Measurements from ENCODE around the gene LIMS1. TPM values are rescaled to one million over a fixed set of nuclear protein-coding genes. Genes with fewer than 3 reads are reported as not detected.
"Not testable (repeated sequence)": the region's sequence is repeated elsewhere in the genome, so short reads cannot be mapped to it uniquely, and the experiment has no call there.

Gene LIMS1
- total RNA-seq, 1 experiment from 2014 or later = 56.2 TPM

DNA sequence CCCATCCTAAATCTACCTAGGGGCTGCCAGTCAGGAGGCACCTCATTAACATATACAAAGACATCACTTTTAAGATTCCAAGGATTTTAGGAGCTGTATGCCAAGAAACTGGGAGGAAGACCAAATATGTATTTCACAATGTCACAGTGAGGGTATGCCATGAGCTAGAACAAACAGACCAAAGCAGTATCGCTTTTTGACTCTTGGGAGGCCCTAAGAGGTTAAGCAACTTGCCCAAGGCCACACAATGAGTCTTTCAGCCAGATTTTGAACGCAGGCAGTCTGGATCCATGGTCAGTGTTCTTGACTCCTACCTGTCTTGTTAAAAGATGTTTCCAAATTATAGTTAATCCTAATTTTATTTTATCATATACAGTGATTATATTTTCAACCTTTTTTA lies 132.9 kb downstream of the LIMS1 start:
- CTCF ChIA-PET; H2AFZ ChIP-seq (ENCODE audit: low read depth, low read length, poor library complexity, severe bottlenecking); H4K20me1 ChIP-seq (ENCODE audit: insufficient read depth); BruUV-seq (replicated peaks); H3K79me2 ChIP-seq (ENCODE audit: insufficient read depth, low read length); H3K4me1 ChIP-seq (ENCODE audit: control insufficient read depth in 1 of 2, insufficient read depth in 2 of 2, low read length in 2 of 2); intact Hi-C loops (cut with micrococcal nuclease); H3K4me3 ChIP-seq (replicated peaks in 1 of 2; ENCODE audit: low read depth in 1 of 2, low read length in 2 of 2); H3K9me3 ChIP-seq (ENCODE audit: control insufficient read depth in 1 of 2, insufficient read depth in 1 of 2, low read depth in 1 of 2, low read length in 2 of 2); H3K4me2 ChIP-seq (ENCODE audit: low read length); H3K27ac ChIP-seq (ENCODE audit: low read depth, low read length); H3K36me3 ChIP-seq (ENCODE audit: control insufficient read depth in 1 of 2, insufficient read depth in 2 of 2, low read length in 2 of 2); DNase-seq (ENCODE audit: low read depth, low spot score); RAD21 ChIA-PET (ENCODE audit: low non-redundant PET in 1 of 2, low total read pairs in 2 of 2, uncharacterized antibody in 2 of 2, unreplicated experiment in 2 of 2); POLR2A ChIA-PET; ATAC-seq; H3K9ac ChIP-seq (ENCODE audit: low read length); H3K9me2 ChIP-seq (ENCODE audit: insufficient read depth); H3K27me3 ChIP-seq (ENCODE audit: insufficient read depth, low read length): not testable (repeated sequence)

GRCh38 chr2:108670282-108670681 lies 136.0 kb downstream of the LIMS1 start:
- H3K27ac ChIP-seq (ENCODE audit: low read depth, low read length); RAD21 ChIA-PET (ENCODE audit: low non-redundant PET in 1 of 2, low total read pairs in 2 of 2, uncharacterized antibody in 2 of 2, unreplicated experiment in 2 of 2); H3K36me3 ChIP-seq (ENCODE audit: control insufficient read depth in 1 of 2, insufficient read depth in 2 of 2, low read length in 2 of 2); H2AFZ ChIP-seq (ENCODE audit: low read depth, low read length, poor library complexity, severe bottlenecking); H3K79me2 ChIP-seq (ENCODE audit: insufficient read depth, low read length); H3K4me2 ChIP-seq (ENCODE audit: low read length); H4K20me1 ChIP-seq (ENCODE audit: insufficient read depth); intact Hi-C loops (cut with micrococcal nuclease); POLR2A ChIA-PET; ATAC-seq; H3K9me2 ChIP-seq (ENCODE audit: insufficient read depth); H3K9ac ChIP-seq (ENCODE audit: low read length); CTCF ChIA-PET; H3K9me3 ChIP-seq (ENCODE audit: control insufficient read depth in 1 of 2, insufficient read depth in 1 of 2, low read depth in 1 of 2, low read length in 2 of 2); H3K27me3 ChIP-seq (ENCODE audit: insufficient read depth, low read length); BruUV-seq (replicated peaks); DNase-seq (ENCODE audit: low read depth, low spot score); H3K4me3 ChIP-seq (replicated peaks in 1 of 2; ENCODE audit: low read depth in 1 of 2, low read length in 2 of 2); H3K4me1 ChIP-seq (ENCODE audit: control insufficient read depth in 1 of 2, insufficient read depth in 2 of 2, low read length in 2 of 2): not testable (repeated sequence)

DNA sequence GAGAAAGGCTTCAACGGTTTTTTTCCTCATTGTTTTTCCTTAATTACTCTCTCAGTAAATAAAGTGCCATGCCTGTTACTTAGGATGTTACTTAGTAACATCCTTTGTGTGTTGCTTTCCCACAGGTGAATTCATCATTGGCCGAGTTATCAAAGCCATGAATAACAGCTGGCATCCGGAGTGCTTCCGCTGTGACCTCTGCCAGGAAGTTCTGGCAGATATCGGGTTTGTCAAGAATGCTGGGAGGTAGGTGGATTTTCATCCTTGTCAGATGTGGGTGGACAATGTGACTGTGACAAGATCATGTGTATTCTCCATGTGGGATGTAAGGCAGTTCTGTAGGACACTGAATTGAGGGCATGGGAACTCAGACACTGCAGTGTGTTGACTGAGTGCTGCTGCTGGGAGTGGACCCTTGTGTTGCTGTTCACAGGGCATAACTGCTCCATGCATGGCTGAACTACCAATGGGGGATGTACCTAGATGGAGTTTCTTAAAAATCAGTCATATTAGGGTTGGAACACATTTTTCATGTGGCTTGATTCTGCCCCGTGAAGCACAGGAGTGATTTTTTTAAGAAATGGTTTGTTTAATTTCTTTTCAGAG lies 138.0 kb downstream of the LIMS1 start:
- CTCF ChIA-PET; RAD21 ChIA-PET (ENCODE audit: low non-redundant PET in 1 of 2, low total read pairs in 2 of 2, uncharacterized antibody in 2 of 2, unreplicated experiment in 2 of 2); H2AFZ ChIP-seq (ENCODE audit: low read depth, low read length, poor library complexity, severe bottlenecking); H4K20me1 ChIP-seq (ENCODE audit: insufficient read depth); H3K9me2 ChIP-seq (ENCODE audit: insufficient read depth); H3K27ac ChIP-seq (ENCODE audit: low read depth, low read length); H3K27me3 ChIP-seq (ENCODE audit: insufficient read depth, low read length); H3K36me3 ChIP-seq (ENCODE audit: control insufficient read depth in 1 of 2, insufficient read depth in 2 of 2, low read length in 2 of 2); intact Hi-C loops (cut with micrococcal nuclease); POLR2A ChIA-PET; H3K4me2 ChIP-seq (ENCODE audit: low read length); BruUV-seq (replicated peaks); H3K4me3 ChIP-seq (replicated peaks in 1 of 2; ENCODE audit: low read depth in 1 of 2, low read length in 2 of 2); ATAC-seq; H3K4me1 ChIP-seq (ENCODE audit: control insufficient read depth in 1 of 2, insufficient read depth in 2 of 2, low read length in 2 of 2); H3K9me3 ChIP-seq (ENCODE audit: control insufficient read depth in 1 of 2, insufficient read depth in 1 of 2, low read depth in 1 of 2, low read length in 2 of 2); DNase-seq (ENCODE audit: low read depth, low spot score); H3K79me2 ChIP-seq (ENCODE audit: insufficient read depth, low read length); H3K9ac ChIP-seq (ENCODE audit: low read length): not testable (repeated sequence)

DNA sequence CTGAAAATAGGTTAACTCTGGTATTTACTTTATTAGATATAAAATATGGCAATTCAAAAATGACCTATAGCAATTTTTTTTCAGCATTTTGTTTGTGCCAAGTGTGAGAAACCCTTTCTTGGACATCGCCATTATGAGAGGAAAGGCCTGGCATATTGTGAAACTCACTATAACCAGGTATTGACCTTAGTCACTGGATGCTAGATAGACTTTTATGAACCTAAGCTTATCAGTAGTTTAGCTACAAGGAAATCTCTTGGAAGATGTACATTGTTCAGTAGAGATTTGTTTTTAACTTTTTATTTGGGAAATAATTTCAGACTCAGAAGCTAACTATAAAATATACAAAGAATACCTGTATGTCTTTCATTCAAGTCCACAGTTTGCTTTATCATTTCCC lies 142.3 kb downstream of the LIMS1 start:
- H3K9ac ChIP-seq (ENCODE audit: low read length); H3K27me3 ChIP-seq (ENCODE audit: insufficient read depth, low read length); H3K36me3 ChIP-seq (ENCODE audit: control insufficient read depth in 1 of 2, insufficient read depth in 2 of 2, low read length in 2 of 2); H4K20me1 ChIP-seq (ENCODE audit: insufficient read depth); RAD21 ChIA-PET (ENCODE audit: low non-redundant PET in 1 of 2, low total read pairs in 2 of 2, uncharacterized antibody in 2 of 2, unreplicated experiment in 2 of 2); H3K4me1 ChIP-seq (ENCODE audit: control insufficient read depth in 1 of 2, insufficient read depth in 2 of 2, low read length in 2 of 2); H3K79me2 ChIP-seq (ENCODE audit: insufficient read depth, low read length); H3K4me2 ChIP-seq (ENCODE audit: low read length); H3K9me3 ChIP-seq (ENCODE audit: control insufficient read depth in 1 of 2, insufficient read depth in 1 of 2, low read depth in 1 of 2, low read length in 2 of 2); POLR2A ChIA-PET; intact Hi-C loops (cut with micrococcal nuclease); CTCF ChIA-PET; ATAC-seq; BruUV-seq (replicated peaks); H3K4me3 ChIP-seq (replicated peaks in 1 of 2; ENCODE audit: low read depth in 1 of 2, low read length in 2 of 2); H3K27ac ChIP-seq (ENCODE audit: low read depth, low read length); DNase-seq (ENCODE audit: low read depth, low spot score); H3K9me2 ChIP-seq (ENCODE audit: insufficient read depth); H2AFZ ChIP-seq (ENCODE audit: low read depth, low read length, poor library complexity, severe bottlenecking): not testable (repeated sequence)
